Liver (tissue), 9 donors: ENCODE results near the gene PVALEF. TPM values are rescaled to one million over a fixed set of nuclear protein-coding genes. Genes with fewer than 3 reads are reported as not detected.

Experiments used
- DNase-seq: peaks from one replicate; pipeline ENCODE4 v3.0.0-alpha.2; 2017; ENCODE audit warnings: low spot score
- H3K27ac ChIP-seq, 2 donors: one replicate each; pipeline ENCODE4 v1.7.0; 2013; ENCODE audit warnings: inconsistent platforms in 2 of 2, low read length in 2 of 2, control low read depth in 1 of 2, low read depth in 1 of 2, mild to moderate bottlenecking in 1 of 2
- H3K27me3 ChIP-seq, 4 donors: one replicate each; pipeline versions ENCODE4 v1.6.1 to v1.7.0; 2013; ENCODE audit warnings: low read length in 3 of 4, inconsistent platforms in 1 of 4, mild to moderate bottlenecking in 1 of 4, moderate library complexity in 1 of 4; ENCODE audit not compliant: control insufficient read depth in 4 of 4, insufficient read depth in 4 of 4
- H3K36me3 ChIP-seq, 4 donors: one replicate each; pipeline versions ENCODE4 v1.6.1 to v1.7.0; 2013; ENCODE audit warnings: low read length in 3 of 4, mild to moderate bottlenecking in 3 of 4, low read depth in 1 of 4, moderate library complexity in 1 of 4; ENCODE audit not compliant: control insufficient read depth in 4 of 4, insufficient read depth in 3 of 4
- H3K4me1 ChIP-seq, 4 donors: one replicate each; pipeline versions ENCODE4 v1.6.1 to v1.7.0; 2013; ENCODE audit warnings: low read length in 3 of 4, mild to moderate bottlenecking in 3 of 4, moderate library complexity in 1 of 4; ENCODE audit not compliant: control insufficient read depth in 4 of 4, insufficient read depth in 4 of 4
- H3K4me3 ChIP-seq, 3 donors: one replicate each; pipeline versions ENCODE4 v1.6.1 to v1.7.0; 2013; ENCODE audit warnings: low read length in 3 of 3, control low read depth in 1 of 3, low read depth in 1 of 3, mild to moderate bottlenecking in 1 of 3
- H3K9ac ChIP-seq, 2 donors: one replicate each; pipeline ENCODE4 v1.7.0; 2013; ENCODE audit warnings: low read length in 2 of 2, mild to moderate bottlenecking in 2 of 2, moderate library complexity in 2 of 2, control low read depth in 1 of 2, low read depth in 1 of 2
- H3K9me3 ChIP-seq, 4 donors: one replicate each; pipeline versions ENCODE4 v1.6.1 to v1.7.0; 2013; ENCODE audit warnings: low read length in 3 of 4; ENCODE audit not compliant: control insufficient read depth in 4 of 4
- ATF3 ChIP-seq: IDR thresholded peaks from 2 replicates; pipeline ENCODE4 v1.6.1; 2016; ENCODE audit warnings: antibody characterized with exemption
- FOXA1 ChIP-seq: IDR thresholded peaks from 2 replicates; pipeline ENCODE4 v1.6.1; 2016; ENCODE audit warnings: antibody characterized with exemption
- FOXA2 ChIP-seq: IDR thresholded peaks from 2 replicates; pipeline ENCODE4 v1.6.1; 2016; ENCODE audit warnings: antibody characterized with exemption
- GABPA ChIP-seq, 2 donors: IDR thresholded peaks in 1 of 2; conservative IDR thresholded peaks in 1 of 2; 2 replicates each; pipeline ENCODE4 v1.6.1; 2016; ENCODE audit warnings: antibody characterized with exemption in 2 of 2, mild to moderate bottlenecking in 1 of 2, moderate library complexity in 1 of 2
- HNF4A ChIP-seq, 2 donors: conservative IDR thresholded peaks; 2 replicates each; pipeline ENCODE4 v1.6.1; 2016; ENCODE audit warnings: antibody characterized with exemption in 2 of 2, mild to moderate bottlenecking in 2 of 2
- HNF4G ChIP-seq: IDR thresholded peaks from 2 replicates; pipeline ENCODE4 v1.6.1; 2016; ENCODE audit warnings: antibody characterized with exemption
- NR2F2 ChIP-seq: IDR thresholded peaks from 2 replicates; pipeline ENCODE4 v1.6.1; 2016; ENCODE audit warnings: antibody characterized with exemption
- RAD21 ChIP-seq, 2 donors: IDR thresholded peaks; 2 replicates each; pipeline ENCODE4 v1.6.1; 2016; ENCODE audit warnings: antibody characterized with exemption in 2 of 2, mild to moderate bottlenecking in 2 of 2
- REST ChIP-seq: IDR thresholded peaks from 2 replicates; pipeline ENCODE4 v1.6.1; 2016; ENCODE audit warnings: antibody characterized with exemption, mild to moderate bottlenecking
- RXRA ChIP-seq, 2 donors: IDR thresholded peaks; 2 replicates each; pipeline ENCODE4 v1.6.1; 2017 to 2018; ENCODE audit warnings: antibody characterized with exemption in 2 of 2, mild to moderate bottlenecking in 1 of 2
- SP1 ChIP-seq: IDR thresholded peaks from 2 replicates; pipeline ENCODE4 v1.6.1; 2018; ENCODE audit warnings: antibody characterized with exemption, mild to moderate bottlenecking
- TAF1 ChIP-seq: conservative IDR thresholded peaks from 2 replicates; pipeline ENCODE4 v1.6.1; 2016; ENCODE audit warnings: antibody characterized with exemption, mild to moderate bottlenecking
- YY1 ChIP-seq: IDR thresholded peaks from 2 replicates; pipeline ENCODE4 v1.6.1; 2016; ENCODE audit warnings: antibody characterized with exemption, mild to moderate bottlenecking
- WGBS: extraction: QIAGEN DNeasy Blood & Tissue Kit; methylation state at CpG from one replicate; pipeline ENCODE4 v1.1.7; 2013; 5-methylcytosine and 5-hydroxymethylcytosine counted together
- polyA plus RNA-seq, 2 donors: library from polyadenylated mRNA; stranded (reverse) in 1 of 2; unstranded in 1 of 2; fragments of 200-250 nt in 1 of 2; fragments of >200 nt in 1 of 2; fragmentation: Nextera tagmentation in 1 of 2; extraction: Ambion mirVana in 1 of 2; gene quantifications; one replicate each; pipeline versions ENCODE4 v1.2.1 to v1.2.3, GENCODE V29; 2013 to 2015
- total RNA-seq, 2 donors: library from RNA; depleted of rRNA; stranded (reverse); fragments of >200 nt; gene quantifications; one replicate each; pipeline ENCODE4 v1.2.3, GENCODE V29; 2014
- TF ChIP-seq, protein P1 (sequence below): IDR thresholded peaks from 2 replicates; pipeline ENCODE4 v1.6.1; 2016; ENCODE audit warnings: antibody characterized with exemption
- TF ChIP-seq, protein P2 (sequence below): fragments of 150-350 bp; IDR thresholded peaks from 2 replicates; pipeline ENCODE4 v1.5.1; 2017; ENCODE audit warnings: improper control_type of control experiment, low read depth, low read length; ENCODE audit not compliant: missing input control
- TF ChIP-seq, protein P3 (sequence below): IDR thresholded peaks from 2 replicates; pipeline ENCODE4 v1.6.1; 2016; ENCODE audit warnings: antibody characterized with exemption
- donor health status: healthy.
- donor health status: healthy.
- donor health status: healthy.
- donor health status: healthy.
- donor health status: healthy.

The PVALEF gene
- total and polyA plus RNA-seq, 4 donors = not detected

DNA sequence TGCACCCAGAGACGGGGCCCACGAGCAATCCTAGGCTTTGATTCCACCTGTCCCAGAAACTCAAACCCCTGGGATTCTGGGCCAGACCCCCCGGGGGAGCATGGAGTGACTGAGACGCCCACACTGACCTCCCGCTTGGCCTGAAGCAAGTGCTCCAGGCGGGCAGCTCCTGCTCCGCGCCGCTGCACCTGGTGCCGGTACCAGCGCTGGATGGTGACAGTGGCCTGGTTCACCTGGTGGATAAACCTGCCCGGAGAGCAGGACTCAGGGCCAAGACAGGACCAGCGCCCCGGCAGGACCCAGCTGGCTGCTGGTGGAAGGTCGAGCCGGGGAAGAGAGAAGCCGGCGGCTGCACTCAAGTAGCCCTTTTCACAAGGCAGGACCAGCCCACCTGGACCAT, 34.9 kb downstream of the PVALEF start:
- Histone ChIP-seq H3K4me3 (no peak overlapping the region), H3K9me3 (no peaks in the 10 kb centered on the region), H3K36me3 (no peaks in the 10 kb centered on the region), H3K27ac (no peak overlapping the region), H3K27me3 (no peaks in the 10 kb centered on the region), H3K9ac (no peak overlapping the region), H3K4me1 (no peaks in the 10 kb centered on the region)
- DNase-seq = no peak
- 93% methylated on average over 18 of the region's 18 CpGs for WGBS
- TF ChIP-seq TAF1 (no peak), NR2F2 (no peak), ATF3 (no peak)
- TF ChIP-seq, protein P1, sequence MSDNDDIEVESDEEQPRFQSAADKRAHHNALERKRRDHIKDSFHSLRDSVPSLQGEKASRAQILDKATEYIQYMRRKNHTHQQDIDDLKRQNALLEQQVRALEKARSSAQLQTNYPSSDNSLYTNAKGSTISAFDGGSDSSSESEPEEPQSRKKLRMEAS = no peak

GRCh38 chr17:81200695-81201580, 35.6 kb downstream of the PVALEF start:
- DNase-seq = peak; percentile 51
- Histone ChIP-seq H3K9ac (no peak overlapping the region), H3K9me3 (no peaks in the 10 kb centered on the region), H3K27me3 (no peaks in the 10 kb centered on the region), H3K4me1 (no peaks in the 10 kb centered on the region), H3K4me3 (no peak overlapping the region), H3K27ac (no peak overlapping the region), H3K36me3 (no peaks in the 10 kb centered on the region)
- TF ChIP-seq FOXA2 (no peak), TAF1 (no peak), RAD21 (IDR thresholded peaks at IDR 0.05) (peak; percentile 70 to 78), RXRA (IDR thresholded peaks at IDR 0.05) (no peak), HNF4G (no peak)
- TF ChIP-seq, protein P2, sequence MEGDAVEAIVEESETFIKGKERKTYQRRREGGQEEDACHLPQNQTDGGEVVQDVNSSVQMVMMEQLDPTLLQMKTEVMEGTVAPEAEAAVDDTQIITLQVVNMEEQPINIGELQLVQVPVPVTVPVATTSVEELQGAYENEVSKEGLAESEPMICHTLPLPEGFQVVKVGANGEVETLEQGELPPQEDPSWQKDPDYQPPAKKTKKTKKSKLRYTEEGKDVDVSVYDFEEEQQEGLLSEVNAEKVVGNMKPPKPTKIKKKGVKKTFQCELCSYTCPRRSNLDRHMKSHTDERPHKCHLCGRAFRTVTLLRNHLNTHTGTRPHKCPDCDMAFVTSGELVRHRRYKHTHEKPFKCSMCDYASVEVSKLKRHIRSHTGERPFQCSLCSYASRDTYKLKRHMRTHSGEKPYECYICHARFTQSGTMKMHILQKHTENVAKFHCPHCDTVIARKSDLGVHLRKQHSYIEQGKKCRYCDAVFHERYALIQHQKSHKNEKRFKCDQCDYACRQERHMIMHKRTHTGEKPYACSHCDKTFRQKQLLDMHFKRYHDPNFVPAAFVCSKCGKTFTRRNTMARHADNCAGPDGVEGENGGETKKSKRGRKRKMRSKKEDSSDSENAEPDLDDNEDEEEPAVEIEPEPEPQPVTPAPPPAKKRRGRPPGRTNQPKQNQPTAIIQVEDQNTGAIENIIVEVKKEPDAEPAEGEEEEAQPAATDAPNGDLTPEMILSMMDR = peak; percentile 70
- 73% methylated on average over 27 of the region's 27 CpGs for WGBS

DNA sequence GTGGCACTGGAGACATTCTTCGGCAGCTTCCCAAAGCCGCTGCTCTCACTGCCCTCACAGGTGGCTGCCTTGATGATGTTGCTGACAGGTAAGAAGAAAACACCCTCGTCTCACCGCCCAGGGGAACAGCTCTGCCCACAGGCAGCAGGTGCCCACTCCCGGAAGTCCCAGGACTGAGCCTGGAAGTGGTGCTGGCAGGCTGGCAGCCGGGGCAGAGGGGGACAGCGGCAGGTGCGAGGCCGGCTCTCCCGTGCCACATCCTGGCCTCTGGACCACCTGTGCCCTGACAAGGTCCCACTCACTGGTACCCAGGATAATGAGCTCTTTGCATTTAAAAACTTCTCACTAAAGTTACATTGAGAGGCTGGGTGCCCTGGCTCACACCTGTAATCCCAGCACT, 37.0 kb downstream of the PVALEF start:
- TF ChIP-seq, protein P3, sequence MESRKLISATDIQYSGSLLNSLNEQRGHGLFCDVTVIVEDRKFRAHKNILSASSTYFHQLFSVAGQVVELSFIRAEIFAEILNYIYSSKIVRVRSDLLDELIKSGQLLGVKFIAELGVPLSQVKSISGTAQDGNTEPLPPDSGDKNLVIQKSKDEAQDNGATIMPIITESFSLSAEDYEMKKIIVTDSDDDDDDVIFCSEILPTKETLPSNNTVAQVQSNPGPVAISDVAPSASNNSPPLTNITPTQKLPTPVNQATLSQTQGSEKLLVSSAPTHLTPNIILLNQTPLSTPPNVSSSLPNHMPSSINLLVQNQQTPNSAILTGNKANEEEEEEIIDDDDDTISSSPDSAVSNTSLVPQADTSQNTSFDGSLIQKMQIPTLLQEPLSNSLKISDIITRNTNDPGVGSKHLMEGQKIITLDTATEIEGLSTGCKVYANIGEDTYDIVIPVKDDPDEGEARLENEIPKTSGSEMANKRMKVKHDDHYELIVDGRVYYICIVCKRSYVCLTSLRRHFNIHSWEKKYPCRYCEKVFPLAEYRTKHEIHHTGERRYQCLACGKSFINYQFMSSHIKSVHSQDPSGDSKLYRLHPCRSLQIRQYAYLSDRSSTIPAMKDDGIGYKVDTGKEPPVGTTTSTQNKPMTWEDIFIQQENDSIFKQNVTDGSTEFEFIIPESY = no peak
- no peak for TF ChIP-seq HNF4A (conservative IDR thresholded peaks at IDR 0.05)
- TF ChIP-seq HNF4G = no peak
- TF ChIP-seq SP1 = no peak
- TF ChIP-seq, protein P1 = no peak
- TF ChIP-seq RXRA (IDR thresholded peaks at IDR 0.05) = no peak
- no peak for TF ChIP-seq GABPA (IDR thresholded peaks at IDR 0.05 in 1 of 2, conservative IDR thresholded peaks at IDR 0.05 in 1 of 2)
- no peak for TF ChIP-seq REST
- no peak for TF ChIP-seq RAD21 (IDR thresholded peaks at IDR 0.05)
- TF ChIP-seq FOXA1 = no peak
- TF ChIP-seq NR2F2 = no peak
- no peak for TF ChIP-seq YY1
- TF ChIP-seq ATF3 = no peak
- no peak for TF ChIP-seq FOXA2
- 98% methylated on average over 10 of the region's 10 CpGs for WGBS
- no peak for DNase-seq
- no peaks in the 10 kb centered on the region for H3K36me3 ChIP-seq
- H3K9ac ChIP-seq = no peak overlapping the region
- no peaks in the 10 kb centered on the region for H3K9me3 ChIP-seq
- no peak overlapping the region for H3K27ac ChIP-seq
- no peaks in the 10 kb centered on the region for H3K27me3 ChIP-seq
- no peak overlapping the region for H3K4me3 ChIP-seq
- H3K4me1 ChIP-seq = no peaks in the 10 kb centered on the region
